HG02885 (cell line): ENCODE results near the gene SEPTIN5.
"Not testable (repeated sequence)": the region's sequence is repeated elsewhere in the genome, so short reads cannot be mapped to it uniquely, and the experiment has no call there.

Experiments used
- ATAC-seq: cut with Tn5 transposase; IDR thresholded peaks from one replicate; pipeline ENCODE4 v1.9.1; 2021; ENCODE audit warnings: mild to moderate bottlenecking; ENCODE audit not compliant: unreplicated experiment, poor library complexity

The SEPTIN5 gene

DNA sequence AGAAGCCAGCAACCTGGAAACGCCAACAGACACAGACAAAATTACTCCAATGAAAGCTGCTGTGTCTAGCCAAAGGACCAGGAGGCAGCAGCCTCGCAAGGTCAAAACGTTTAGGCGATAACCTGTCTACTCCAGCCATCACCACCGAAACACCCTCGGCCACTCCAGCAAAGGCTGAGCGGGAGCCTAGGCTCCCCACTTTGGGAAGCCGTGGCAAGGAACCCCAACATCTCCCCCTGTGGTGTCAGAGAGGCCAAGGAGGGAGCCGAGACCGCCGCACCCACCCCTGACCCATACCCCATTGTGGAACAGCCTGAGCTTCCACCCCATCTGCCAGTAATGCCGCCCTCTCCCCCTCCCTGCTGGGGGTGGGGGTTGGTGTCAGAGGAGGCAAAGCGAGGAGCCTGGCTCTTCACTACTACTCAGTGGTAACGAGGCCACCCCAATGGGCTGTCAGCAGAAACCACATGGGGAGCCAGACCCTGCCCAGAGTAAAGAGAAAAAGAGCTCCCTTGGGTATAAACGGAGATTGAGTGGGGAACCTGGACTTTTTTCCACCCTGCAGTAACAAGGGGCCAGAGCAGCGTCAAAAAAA is 33.9 kb upstream of the SEPTIN5 start:
- ATAC-seq: no peak

- ATAC-seq: no peak
Measured at GRCh38 chr22:19680911-19681862, 33.1 kb upstream of the SEPTIN5 start.

DNA sequence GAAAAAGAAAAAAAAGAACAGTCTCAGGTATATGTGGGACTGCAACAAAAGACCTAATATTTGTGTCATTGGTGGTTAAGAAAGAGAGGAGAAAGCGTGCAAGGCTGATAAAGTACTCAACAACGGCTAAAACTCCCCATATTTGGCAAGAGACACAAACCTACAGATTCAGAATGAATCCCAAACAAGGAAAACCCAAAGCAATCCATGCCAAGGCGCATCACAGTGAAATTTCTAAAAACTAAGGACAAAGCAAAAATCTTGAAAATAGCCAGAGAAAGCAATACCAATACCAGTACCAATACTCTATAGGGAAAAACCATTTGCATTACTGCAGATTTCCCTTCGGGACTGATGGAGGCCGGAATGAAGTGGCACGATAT is 32.4 kb upstream of the SEPTIN5 start:
- ATAC-seq: no peak

DNA sequence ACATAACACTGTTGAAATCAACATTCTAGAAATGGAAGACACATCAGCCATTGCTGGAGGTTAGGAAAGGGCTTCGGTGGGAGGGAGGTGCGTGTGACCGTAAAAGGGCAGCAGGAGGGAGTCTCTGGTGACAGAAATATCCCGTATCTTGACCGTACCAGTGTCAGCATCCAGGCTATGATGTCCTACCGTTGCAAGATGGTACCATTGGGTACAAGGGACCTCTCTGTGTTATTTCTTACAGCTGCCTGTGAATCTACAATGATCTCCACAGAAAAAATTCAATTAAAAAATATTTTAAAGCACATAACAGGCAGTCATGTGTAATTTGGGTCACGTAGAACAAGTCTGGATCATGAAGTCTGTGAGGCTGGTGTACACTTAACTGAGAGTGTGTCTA is 27.4 kb upstream of the SEPTIN5 start:
- ATAC-seq: no peak

DNA sequence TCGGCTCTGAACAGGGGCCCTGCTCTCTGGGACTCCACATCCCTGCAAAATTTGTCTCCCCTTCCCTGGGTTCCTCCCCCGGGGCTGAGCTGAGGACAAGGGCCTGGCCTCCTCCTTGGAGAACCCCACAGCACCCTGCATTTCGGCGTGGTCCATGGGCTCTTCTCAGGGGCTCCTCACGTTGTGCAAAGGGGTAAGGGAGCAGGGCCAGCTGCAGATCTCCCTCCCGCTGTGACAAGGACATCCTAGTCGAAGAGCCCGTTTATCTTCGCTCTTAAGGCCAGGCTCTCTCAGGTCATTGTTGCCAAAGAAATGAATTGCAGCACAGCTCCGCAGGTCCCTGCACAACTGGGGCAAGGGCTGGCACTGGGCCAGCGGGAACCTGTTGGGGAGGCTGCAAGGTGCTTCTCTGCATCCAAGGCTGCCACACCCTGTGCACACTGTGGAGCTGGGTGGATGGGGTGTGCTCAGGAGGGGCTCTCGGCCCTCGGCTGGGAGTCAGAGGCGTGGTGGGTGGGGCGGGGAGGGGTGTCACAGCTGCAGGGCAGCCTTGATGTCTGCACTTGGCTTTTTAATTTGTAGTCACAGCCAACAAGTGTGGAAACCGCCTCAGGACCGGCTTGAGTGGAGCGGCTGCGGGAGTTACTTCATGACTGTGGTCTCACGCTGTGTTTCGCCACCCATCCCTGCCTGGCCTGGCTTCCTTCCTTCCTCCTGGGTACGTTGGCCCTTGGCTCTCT is 26.6 kb upstream of the SEPTIN5 start:
- ATAC-seq: no peak

DNA sequence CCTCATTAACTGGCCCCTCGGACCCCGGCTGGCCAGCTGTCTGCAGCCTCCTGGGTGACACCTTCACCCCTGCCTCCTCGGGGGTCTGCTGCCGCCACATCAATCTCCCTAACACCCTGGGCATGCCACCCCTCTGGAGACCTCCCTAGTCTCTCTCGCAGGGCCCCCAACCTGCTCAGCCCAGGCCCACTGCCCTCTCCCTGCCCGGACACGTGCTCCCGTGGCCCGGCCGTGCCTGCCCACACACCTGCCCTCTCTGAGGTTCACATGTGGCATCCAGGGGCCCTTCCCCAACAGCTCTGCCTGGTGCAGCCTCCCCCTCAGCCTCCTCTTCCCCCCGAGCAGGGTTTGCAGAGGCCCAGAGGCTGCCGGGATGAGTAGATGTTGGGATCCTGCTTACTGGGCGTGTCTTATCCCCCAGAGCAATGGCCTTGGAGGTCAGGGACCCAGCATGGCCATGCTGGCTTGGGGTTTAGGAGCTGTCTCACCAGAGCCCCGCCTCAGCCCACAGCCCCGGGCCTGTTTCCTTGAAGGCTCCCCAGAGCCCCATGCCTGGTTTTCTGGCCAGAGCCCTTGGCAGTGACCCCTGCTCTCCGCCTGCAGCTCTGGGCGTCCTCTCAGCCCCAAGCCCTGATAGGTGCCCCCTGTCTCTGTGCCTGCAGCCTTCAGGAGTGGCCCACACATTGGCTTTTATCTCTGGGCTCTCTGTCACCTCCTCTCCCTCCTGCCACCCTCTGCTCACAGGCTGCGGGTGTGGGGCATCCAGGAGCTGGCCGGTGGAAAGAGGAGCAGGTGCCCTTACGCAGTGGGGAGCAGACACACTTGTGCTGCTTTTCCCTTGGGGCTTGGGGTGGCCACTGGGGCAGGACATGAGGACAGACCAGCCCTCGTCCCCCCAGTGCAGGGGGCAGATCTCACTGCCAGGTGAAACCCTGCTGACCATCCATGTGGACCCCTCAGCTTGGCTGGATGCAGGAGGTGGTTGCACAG is 25.7 kb upstream of the SEPTIN5 start:
- no peak for ATAC-seq

DNA sequence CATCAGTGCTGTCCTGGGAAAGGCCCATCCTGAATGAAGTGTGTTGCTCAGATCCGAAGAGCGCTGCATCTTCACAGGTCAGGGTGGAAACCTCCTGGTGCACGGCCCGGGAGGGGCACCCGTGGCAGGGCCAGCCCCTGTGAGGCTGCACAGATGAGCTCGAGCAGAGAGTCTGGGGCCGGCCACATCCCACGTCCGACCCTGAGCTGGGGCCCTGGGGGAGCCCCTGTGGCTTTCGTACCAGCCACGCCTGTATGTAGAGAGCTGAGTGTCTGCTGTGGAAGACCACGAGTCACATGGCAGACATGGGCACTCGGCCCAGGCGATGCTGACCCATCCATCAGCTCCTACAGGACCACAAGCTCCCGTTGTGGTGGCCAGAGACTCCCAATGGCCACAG is 24.9 kb upstream of the SEPTIN5 start:
- ATAC-seq: no peak

- no peak for ATAC-seq
Measured at GRCh38 chr22:19691007-19691720, 23.1 kb upstream of the SEPTIN5 start.

- ATAC-seq: no peak
Measured at GRCh38 chr22:19691721-19692341, 22.5 kb upstream of the SEPTIN5 start.

GRCh38 chr22:19693581-19693980 is 20.7 kb upstream of the SEPTIN5 start:
- ATAC-seq: no peak

DNA sequence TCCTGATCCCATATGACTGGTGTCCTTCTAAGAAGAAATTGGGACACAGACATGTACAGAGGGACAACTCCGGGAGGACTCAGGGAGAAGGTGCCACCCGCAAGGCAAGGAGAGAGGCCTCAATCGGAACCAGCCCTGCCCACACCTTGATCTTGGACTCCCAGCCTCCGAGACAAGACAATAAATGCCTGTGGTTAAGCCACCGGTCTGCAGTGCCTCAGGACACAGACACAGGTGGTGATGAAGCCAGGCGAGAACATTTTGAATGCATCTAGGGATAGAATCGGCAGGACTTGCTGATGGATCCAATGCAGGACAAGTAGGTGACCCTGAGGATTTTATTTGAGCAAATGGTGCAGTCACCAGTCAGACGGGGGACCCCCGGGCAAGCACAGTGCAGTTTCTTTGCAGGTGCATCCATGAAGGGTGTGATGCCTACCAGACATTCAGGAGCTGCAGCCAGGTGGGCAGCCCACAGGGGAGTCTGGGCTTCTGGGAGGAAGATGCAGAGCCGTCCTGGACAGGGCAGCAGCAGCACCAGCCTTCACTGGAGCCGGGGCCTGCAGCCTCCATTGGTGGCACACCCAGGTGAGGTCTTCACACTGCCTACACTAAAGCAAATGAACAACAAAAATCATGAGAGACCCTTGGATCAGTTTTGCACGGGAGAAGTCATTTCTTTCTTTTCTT is 20.2 kb upstream of the SEPTIN5 start:
- ATAC-seq: no peak

- ATAC-seq: no peak
Measured at GRCh38 chr22:19694696-19695095, 19.6 kb upstream of the SEPTIN5 start.

- ATAC-seq: no peak
Measured at GRCh38 chr22:19696504-19697276, 17.6 kb upstream of the SEPTIN5 start.

DNA sequence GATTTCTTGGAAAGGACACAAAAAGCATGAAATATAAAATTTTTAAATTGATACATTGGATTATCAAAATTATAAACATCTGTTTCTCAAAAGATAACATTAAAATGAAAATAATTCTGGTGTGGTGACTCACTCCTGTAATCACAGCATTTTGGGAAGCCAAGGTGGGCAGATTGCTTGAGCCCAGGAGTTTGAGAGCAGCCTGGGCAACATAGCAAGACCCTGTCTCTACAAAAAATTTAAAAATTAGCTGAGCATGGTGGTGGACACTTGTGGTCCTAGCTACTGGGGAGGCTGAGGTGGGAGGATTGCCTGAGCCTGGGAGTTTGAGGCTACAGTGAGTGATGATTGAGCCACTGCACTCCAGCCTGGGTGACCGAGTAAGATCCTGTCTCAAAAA is 16.4 kb upstream of the SEPTIN5 start:
- ATAC-seq: not testable (repeated sequence)

GRCh38 chr22:19700790-19701419 is 13.4 kb upstream of the SEPTIN5 start:
- ATAC-seq: no peak

GRCh38 chr22:19701420-19702145 is 12.7 kb upstream of the SEPTIN5 start:
- ATAC-seq: no peak
